WTC11 (cell line): ENCODE data around the gene TOX4. TPM values are rescaled to one million over a fixed set of nuclear protein-coding genes. Genes with fewer than 3 reads are reported as not detected.

ENCODE experiments used
- ATAC-seq: fragments of 200-7000 bp; cut with Tn5 transposase; 2 replicates; pipeline ENCODE4 v1.10.0; 2021; ENCODE audit warnings: mild to moderate bottlenecking, moderate library complexity
- CTCF ChIA-PET: fragments of 300-600 bp; sonication (Branson Sonifier 250); formaldehyde crosslinking; loops from one replicate; lab custom pipeline; 2021; ENCODE audit warnings: antibody characterized with exemption; lab: Charles Lee
- POLR2A ChIA-PET: fragments of 350-600 bp; sonication (Branson Sonifier 250); formaldehyde crosslinking; loops from one replicate; lab custom pipeline; 2021; ENCODE audit warnings: antibody characterized with exemption; lab: Charles Lee
- DNase-seq: peaks from one replicate; pipeline ENCODE4 v3.0.0; 2021; ENCODE audit warnings: low spot score
- H3K27ac Mint-ChIP-seq: 2 replicates; pipeline ENCODE4 v1.8.0; 2021; ENCODE audit warnings: mixed read lengths
- H3K27me3 Mint-ChIP-seq: 2 replicates; pipeline ENCODE4 v1.8.0; 2021; ENCODE audit warnings: low read depth, mild to moderate bottlenecking, moderate library complexity, mixed read lengths
- H3K36me3 Mint-ChIP-seq: 2 replicates; pipeline ENCODE4 v1.8.0; 2021; ENCODE audit warnings: mixed read lengths
- H3K4me1 Mint-ChIP-seq: 2 replicates; pipeline ENCODE4 v1.8.0; 2022; ENCODE audit warnings: mixed read lengths
- H3K4me3 Mint-ChIP-seq: 2 replicates; pipeline ENCODE4 v1.8.0; 2021; ENCODE audit warnings: mild to moderate bottlenecking, moderate library complexity, mixed read lengths
- H3K9me3 Mint-ChIP-seq: 2 replicates; pipeline ENCODE4 v1.8.0; 2021; ENCODE audit warnings: mixed read lengths
- AFF4 ChIP-seq: sonication (generic); formaldehyde crosslinking; IDR thresholded peaks from 2 replicates; pipeline ENCODE4 v1.8.1; 2023; ENCODE audit warnings: mild to moderate bottlenecking, missing genetic modification reagents, borderline replicate concordance
- CTCF ChIP-seq: fragments of 200-600 bp; IDR thresholded peaks from 2 replicates; pipeline ENCODE4 v1.8.0; 2022; ENCODE audit warnings: antibody characterized with exemption
- EMX1 ChIP-seq: fragments of 250-450 bp; sonication (Bioruptor Pico); IDR thresholded peaks from 2 replicates; pipeline ENCODE4 v1.8.0; 2021; ENCODE audit warnings: mild to moderate bottlenecking
- ESRRA ChIP-seq: sonication (generic); formaldehyde crosslinking; IDR thresholded peaks from 2 replicates; pipeline ENCODE4 v1.8.1; 2022; ENCODE audit warnings: mild to moderate bottlenecking, missing genetic modification reagents, borderline replicate concordance
- GRHL2 ChIP-seq: fragments of 250-450 bp; sonication (Bioruptor Pico); IDR thresholded peaks from 2 replicates; pipeline ENCODE4 v1.8.0; 2022; ENCODE audit warnings: mild to moderate bottlenecking, moderate library complexity; ENCODE audit not compliant: insufficient replicate concordance, severe bottlenecking
- HMGA2 ChIP-seq: fragments of 250-450 bp; sonication (Bioruptor Pico); IDR thresholded peaks from 2 replicates; pipeline ENCODE4 v1.4.0; 2021; ENCODE audit warnings: mild to moderate bottlenecking, moderate library complexity
- MLX ChIP-seq: sonication (generic); formaldehyde crosslinking; IDR thresholded peaks from 2 replicates; pipeline ENCODE4 v1.8.1; 2023; ENCODE audit warnings: mild to moderate bottlenecking, missing genetic modification reagents, moderate library complexity
- NR2C2 ChIP-seq: sonication (generic); formaldehyde crosslinking; IDR thresholded peaks from 2 replicates; pipeline ENCODE4 v1.8.0; 2022; ENCODE audit warnings: mild to moderate bottlenecking, missing genetic modification reagents
- PRRX2 ChIP-seq: fragments of 250-450 bp; sonication (Bioruptor Pico); IDR thresholded peaks from 2 replicates; pipeline ENCODE4 v1.8.0; 2021; ENCODE audit warnings: mild to moderate bottlenecking
- SOX15 ChIP-seq: fragments of 250-450 bp; sonication (Bioruptor Pico); IDR thresholded peaks from 2 replicates; pipeline ENCODE4 v1.9.0; 2021; ENCODE audit warnings: mild to moderate bottlenecking
- ZNF263 ChIP-seq: sonication (generic); formaldehyde crosslinking; IDR thresholded peaks from 2 replicates; pipeline ENCODE4 v1.8.1; 2022; ENCODE audit warnings: low read depth, mild to moderate bottlenecking, moderate library complexity, missing genetic modification reagents
- ZNF281 ChIP-seq: sonication (generic); formaldehyde crosslinking; IDR thresholded peaks from 2 replicates; pipeline ENCODE4 v1.8.0; 2023; ENCODE audit warnings: mild to moderate bottlenecking, missing genetic modification reagents
- ZNF396 ChIP-seq: fragments of 250-450 bp; sonication (Bioruptor Pico); IDR thresholded peaks from 2 replicates; pipeline ENCODE4 v1.8.0; 2021; ENCODE audit warnings: mild to moderate bottlenecking, moderate library complexity, borderline replicate concordance
- ZNF423 ChIP-seq: fragments of 250-450 bp; sonication (Bioruptor Pico); IDR thresholded peaks from 2 replicates; pipeline ENCODE4 v2.1.2; 2022; ENCODE audit warnings: mild to moderate bottlenecking, moderate library complexity
- total RNA-seq: library from RNA; stranded (reverse); gene quantifications from 3 replicates; pipeline ENCODE4 v1.2.3, GENCODE V29; 2021

Gene TOX4
- total RNA-seq, 1 experiment from 2014 or later = 49.1 TPM

DNA sequence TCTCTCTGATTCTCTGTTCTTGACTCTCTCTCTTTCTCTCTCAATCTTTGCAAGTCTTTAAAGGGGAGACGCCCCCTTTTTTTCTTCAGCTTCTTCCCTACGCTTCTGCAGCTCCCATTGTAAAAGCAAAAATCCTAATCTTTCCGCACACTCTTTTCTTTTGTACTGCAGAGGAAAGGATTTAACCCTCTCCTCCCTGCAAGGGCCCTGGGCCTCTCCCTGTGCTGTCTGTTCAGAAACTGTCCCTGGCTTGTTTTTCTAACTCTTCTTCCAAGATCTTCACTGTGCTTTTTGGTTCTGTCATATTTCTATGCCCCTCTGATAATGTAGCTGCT, 60.1 kb downstream of the TOX4 start:
- CTCF ChIA-PET = interaction anchor here (0.6 to 4.4 kb wide), 4 partner anchors 10 to 39 kb away, joined by 3 to 32 read pairs (median 4); partner anchors contain the start of gene SALL2

GRCh38 chr14:21539189-21539940, 62.4 kb downstream of the TOX4 start:
- Mint-ChIP-seq H3K27me3 (no peaks in the 10 kb centered on the region), H3K4me1 (peaks cover 58% of the 10 kb centered on the region), H3K9me3 (no peaks in the 10 kb centered on the region), H3K36me3 (no peaks in the 10 kb centered on the region), H3K27ac (peak overlapping the region; percentile 97), H3K4me3 (peak overlapping the region; percentile 42)
- no peak for DNase-seq
- no peak for TF ChIP-seq SOX15
- no peak for ATAC-seq
- ChIA-PET CTCF (interaction anchor here (4.4 kb wide), 1 partner anchor 13 kb away, joined by 32 read pairs; the partner anchor contains the start of gene SALL2), POLR2A (interaction anchor here (1.8 kb wide), 1 partner anchor 13 kb away, joined by 9 read pairs; the partner anchor contains the start of gene SALL2)

More for the DNA sequence above, 60.1 kb downstream of the TOX4 start:
- H3K4me3 Mint-ChIP-seq = peak overlapping the region; percentile 90
- POLR2A ChIA-PET = interaction anchor here (1.8 to 4.2 kb wide), 2 partner anchors 10 to 26 kb away, joined by 5 to 76 read pairs; partner anchors contain the start of genes METTL3 and SALL2
- peak; percentile 4 for ATAC-seq
- no peaks in the 10 kb centered on the region for H3K9me3 Mint-ChIP-seq
- peak overlapping the region; percentile 100 for H3K27ac Mint-ChIP-seq
- H3K4me1 Mint-ChIP-seq = peaks cover 52% of the 10 kb centered on the region
- DNase-seq = no peak
- no peaks in the 10 kb centered on the region for H3K27me3 Mint-ChIP-seq
- TF ChIP-seq ZNF396 (CRISPR knock-in tag) (no peak), NR2C2 (no peak), EMX1 (CRISPR knock-in tag) (no peak), ZNF263 (CRISPR knock-in tag) (no peak), PRRX2 (no peak)
- peaks cover 5% of the 10 kb centered on the region for H3K36me3 Mint-ChIP-seq

GRCh38 chr14:21541413-21542074, 64.5 kb downstream of the TOX4 start:
- POLR2A ChIA-PET = interaction anchor here (0.6 to 3.2 kb wide), 4 partner anchors 14 to 84 kb away, joined by 3 to 30 read pairs (median 8); partner anchors contain the start of gene SALL2
- H3K4me3 Mint-ChIP-seq = no peak overlapping the region; the same call in 1 of the 2 replicates

GRCh38 chr14:21543521-21543960, 66.5 kb downstream of the TOX4 start:
- TF ChIP-seq ESRRA (CRISPR knock-in tag) (no peak), ZNF281 (peak; percentile 67)
- ChIA-PET CTCF (interaction anchor here (0.9 to 1.8 kb wide), 3 partner anchors 14 to 45 kb away, joined by 4 to 5 read pairs (median 4); partner anchors contain the start of gene SALL2), POLR2A (interaction anchor here (3.2 kb wide), 1 partner anchor 17 kb away, joined by 30 read pairs; the partner anchor contains the start of gene SALL2)
- Mint-ChIP-seq H3K27ac (peak overlapping the region; percentile 87), H3K4me1 (peaks cover 49% of the 10 kb centered on the region), H3K27me3 (no peaks in the 10 kb centered on the region), H3K9me3 (peaks cover 8% of the 10 kb centered on the region), H3K36me3 (peaks cover 9% of the 10 kb centered on the region), H3K4me3 (peak overlapping the region; percentile 63)
- DNase-seq (no peak), ATAC-seq (peak; percentile 86)

More at GRCh38 chr14:21541413-21542074, 64.5 kb downstream of the TOX4 start:
- Mint-ChIP-seq H3K27ac (peak overlapping the region; percentile 88), H3K36me3 (no peaks in the 10 kb centered on the region), H3K27me3 (no peaks in the 10 kb centered on the region), H3K9me3 (no peaks in the 10 kb centered on the region), H3K4me1 (peaks cover 53% of the 10 kb centered on the region)
- no peak for ATAC-seq
- CTCF ChIA-PET = interaction anchor here (1.1 to 1.8 kb wide), 4 partner anchors 12 to 43 kb away, joined by 3 to 5 read pairs (median 4); no protein-coding TSS in a partner anchor
- no peak for DNase-seq
- TF ChIP-seq GRHL2 (CRISPR knock-in tag) (no peak), HMGA2 (CRISPR knock-in tag) (peak; percentile 86)

DNA sequence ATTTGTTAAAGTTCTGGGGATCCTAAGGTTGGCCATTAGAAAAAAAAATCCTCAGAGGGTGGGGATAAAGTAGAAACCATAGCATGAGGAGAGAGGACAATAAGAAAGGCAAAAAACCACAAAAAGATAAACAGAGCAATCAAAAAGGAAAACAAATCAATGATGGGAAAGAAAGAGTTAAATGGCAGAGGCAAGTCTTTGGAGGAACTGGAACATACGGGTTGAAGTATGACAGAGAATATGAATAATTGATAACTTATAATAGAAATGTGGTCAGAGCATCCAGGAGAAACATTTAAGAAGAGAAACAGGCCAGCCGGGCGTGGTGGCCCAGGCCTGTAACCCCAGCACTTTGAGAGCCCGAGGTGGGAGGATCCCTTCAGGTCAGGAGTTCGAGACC, 67.0 kb downstream of the TOX4 start:
- Mint-ChIP-seq H3K4me1 (peaks cover 45% of the 10 kb centered on the region), H3K27me3 (no peaks in the 10 kb centered on the region), H3K4me3 (peak overlapping the region; percentile 63), H3K9me3 (peaks cover 8% of the 10 kb centered on the region), H3K36me3 (peaks cover 9% of the 10 kb centered on the region), H3K27ac (peak overlapping the region; percentile 87)
- ATAC-seq (no peak), DNase-seq (no peak)
- CTCF ChIA-PET = no interaction called here
- POLR2A ChIA-PET = no interaction called here
- TF ChIP-seq CTCF = no peak
- no peak for TF ChIP-seq ZNF423 (CRISPR knock-in tag)
- no peak for TF ChIP-seq MLX
- TF ChIP-seq AFF4 (CRISPR knock-in tag) = no peak
